Peyer's patch (tissue), 4 donors: ENCODE data around the gene LFNG. TPM values are rescaled to one million over a fixed set of nuclear protein-coding genes. Genes with fewer than 3 reads are reported as not detected.

Experiments
- DNase-seq, 3 donors: peaks; one replicate each; pipeline ENCODE4 v3.0.0-alpha.2; 2017 to 2019
- H3K27ac ChIP-seq, 4 donors: fragments of 200-600 bp; sonication (generic); one replicate each; pipeline ENCODE4 v1.5.1; 2016 to 2019
- H3K27me3 ChIP-seq, 2 donors: fragments of 200-600 bp; sonication (generic); one replicate each; pipeline ENCODE4 v1.5.1; 2019
- H3K36me3 ChIP-seq, 3 donors: fragments of 200-600 bp; sonication (generic); one replicate each; pipeline ENCODE4 v1.5.1; 2016 to 2019
- H3K4me1 ChIP-seq, 4 donors: fragments of 200-600 bp; sonication (generic); one replicate each; pipeline ENCODE4 v1.5.1; 2016 to 2019
- H3K4me3 ChIP-seq, 4 donors: fragments of 200-600 bp; sonication (generic); 1 replicate in 3 of 4; 2 replicates in 1 of 4; pipeline ENCODE4 v1.5.1; 2016 to 2019; ENCODE audit warnings: mild to moderate bottlenecking in 1 of 4
- H3K9me3 ChIP-seq, 4 donors: fragments of 200-600 bp; sonication (generic); one replicate each; pipeline ENCODE4 v1.5.1; 2016 to 2019; ENCODE audit warnings: mild to moderate bottlenecking in 1 of 4
- POLR2A ChIP-seq, 2 donors: fragments of 450-650 bp; IDR thresholded peaks; one replicate each; pipeline ENCODE4 v1.5.1; 2017; ENCODE audit warnings: antibody characterized with exemption in 2 of 2, mild to moderate bottlenecking in 2 of 2, moderate library complexity in 2 of 2
- total RNA-seq, 4 donors: library from RNA; depleted of rRNA; stranded (reverse); fragments of >200 nt; gene quantifications; one replicate each; pipeline ENCODE4 v1.1.0, GENCODE V29; 2016
- TF ChIP-seq, protein P1 (sequence below), 6 experiments: fragments of 450-650 bp in 4 of 6; fragments of 200-600 bp in 2 of 6; sonication (generic) in 1 of 6; IDR thresholded peaks; one replicate each; pipeline ENCODE4 v1.5.1; 2017 to 2019; ENCODE audit warnings: antibody characterized with exemption in 6 of 6, mild to moderate bottlenecking in 3 of 6, moderate library complexity in 1 of 6

Gene LFNG
- total RNA-seq, 4 donors from 2014 or later = 22.3 to 104 (median 41.7) TPM

- H3K27me3 ChIP-seq = no peaks in the 10 kb centered on the region
- peak in 1 of 3 donors; percentile 42 for DNase-seq
Observed at GRCh38 chr7:2476776-2477446, 42.7 kb upstream of the LFNG start.

DNA sequence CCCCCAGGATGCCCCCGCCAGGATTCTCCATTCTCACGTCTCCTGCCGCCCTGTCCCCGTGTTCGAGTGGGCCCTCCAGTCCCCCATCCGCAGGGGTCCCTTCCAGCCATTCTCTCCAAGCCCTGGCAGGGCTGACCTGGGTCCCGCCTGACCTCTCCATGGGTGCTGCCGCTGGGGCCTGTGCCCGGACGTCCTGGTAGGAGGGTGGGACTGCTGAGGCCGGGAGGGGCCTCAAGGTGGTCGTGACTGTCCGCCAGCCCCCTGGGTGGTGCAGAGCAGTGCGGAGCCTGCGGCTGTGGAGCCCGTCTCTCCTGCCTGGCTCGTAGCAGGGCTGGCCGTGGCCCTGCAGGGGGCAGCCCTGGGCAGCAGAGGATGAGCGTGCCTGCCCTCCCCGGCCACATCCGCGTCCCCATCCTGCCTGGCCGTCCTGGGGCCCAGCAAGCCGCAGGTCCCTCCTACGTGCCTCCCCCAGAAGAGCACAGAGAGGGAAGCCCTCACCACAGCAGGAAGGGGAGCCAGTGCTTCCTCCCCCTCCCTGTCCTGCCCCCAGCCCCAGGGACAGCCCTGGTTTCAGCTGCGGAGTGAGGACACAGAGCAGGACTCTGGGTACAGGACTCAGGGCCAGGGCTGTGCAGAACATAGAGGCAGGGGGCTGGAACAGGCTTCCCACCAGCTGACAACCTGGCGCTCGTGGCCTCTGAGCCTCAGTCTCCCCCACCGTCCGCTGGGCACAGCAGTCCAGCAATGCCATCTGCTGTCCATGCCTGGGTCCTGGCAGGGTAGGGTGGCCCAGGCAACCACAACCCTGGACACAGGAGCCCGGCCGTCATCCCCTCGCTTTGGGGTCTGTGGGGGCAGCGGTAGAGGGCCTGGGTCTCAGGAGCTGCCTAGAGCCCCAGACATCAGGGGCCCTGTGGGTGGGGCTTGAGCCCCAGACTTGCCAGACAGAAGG, 41.9 kb upstream of the LFNG start:
- no peaks in the 10 kb centered on the region for H3K27me3 ChIP-seq
- H3K27ac ChIP-seq = no peak overlapping the region

More at GRCh38 chr7:2476776-2477446, 42.7 kb upstream of the LFNG start:
- Histone ChIP-seq H3K27ac (no peak overlapping the region), H3K4me3 (no peak overlapping the region), H3K36me3 (no peaks in the 10 kb centered on the region), H3K4me1 (peaks cover 0 to 16% (median 14%) of the 10 kb centered on the region in 4 donors), H3K9me3 (no peaks in the 10 kb centered on the region)
- TF ChIP-seq, protein P1, sequence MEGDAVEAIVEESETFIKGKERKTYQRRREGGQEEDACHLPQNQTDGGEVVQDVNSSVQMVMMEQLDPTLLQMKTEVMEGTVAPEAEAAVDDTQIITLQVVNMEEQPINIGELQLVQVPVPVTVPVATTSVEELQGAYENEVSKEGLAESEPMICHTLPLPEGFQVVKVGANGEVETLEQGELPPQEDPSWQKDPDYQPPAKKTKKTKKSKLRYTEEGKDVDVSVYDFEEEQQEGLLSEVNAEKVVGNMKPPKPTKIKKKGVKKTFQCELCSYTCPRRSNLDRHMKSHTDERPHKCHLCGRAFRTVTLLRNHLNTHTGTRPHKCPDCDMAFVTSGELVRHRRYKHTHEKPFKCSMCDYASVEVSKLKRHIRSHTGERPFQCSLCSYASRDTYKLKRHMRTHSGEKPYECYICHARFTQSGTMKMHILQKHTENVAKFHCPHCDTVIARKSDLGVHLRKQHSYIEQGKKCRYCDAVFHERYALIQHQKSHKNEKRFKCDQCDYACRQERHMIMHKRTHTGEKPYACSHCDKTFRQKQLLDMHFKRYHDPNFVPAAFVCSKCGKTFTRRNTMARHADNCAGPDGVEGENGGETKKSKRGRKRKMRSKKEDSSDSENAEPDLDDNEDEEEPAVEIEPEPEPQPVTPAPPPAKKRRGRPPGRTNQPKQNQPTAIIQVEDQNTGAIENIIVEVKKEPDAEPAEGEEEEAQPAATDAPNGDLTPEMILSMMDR (IDR thresholded peaks at IDR 0.05) = no peak
- no peak for TF ChIP-seq POLR2A (IDR thresholded peaks at IDR 0.05)

GRCh38 chr7:2478399-2478785, 41.2 kb upstream of the LFNG start:
- TF ChIP-seq, protein P1 (IDR thresholded peaks at IDR 0.05) = no peak
- no peak for TF ChIP-seq POLR2A (IDR thresholded peaks at IDR 0.05)
- Histone ChIP-seq H3K36me3 (no peaks in the 10 kb centered on the region), H3K9me3 (no peaks in the 10 kb centered on the region), H3K4me3 (no peak overlapping the region), H3K4me1 (peaks cover 0 to 16% (median 14%) of the 10 kb centered on the region in 4 donors), H3K27ac (no peak overlapping the region), H3K27me3 (no peaks in the 10 kb centered on the region)
- DNase-seq = peak in 2 of 3 donors; percentile 79 to 81

More for the DNA sequence above, 41.9 kb upstream of the LFNG start:
- peak overlapping the region in 1 of 4 donors; percentile 9 for H3K4me3 ChIP-seq
- H3K9me3 ChIP-seq = no peaks in the 10 kb centered on the region
- no peak for TF ChIP-seq POLR2A (IDR thresholded peaks at IDR 0.05)
- TF ChIP-seq, protein P1 (IDR thresholded peaks at IDR 0.05) = peak; percentile 68 to 89 (median 82)
- DNase-seq = peak; percentile 68 to 87 (median 82)
- H3K36me3 ChIP-seq = no peaks in the 10 kb centered on the region
- peaks cover 0 to 16% (median 14%) of the 10 kb centered on the region in 4 donors for H3K4me1 ChIP-seq

GRCh38 chr7:2478800-2479199, 40.8 kb upstream of the LFNG start:
- no peaks in the 10 kb centered on the region for H3K36me3 ChIP-seq
- H3K4me3 ChIP-seq = no peak overlapping the region
- DNase-seq = no peak
- TF ChIP-seq, protein P1 (IDR thresholded peaks at IDR 0.05) = no peak
- no peak for TF ChIP-seq POLR2A (IDR thresholded peaks at IDR 0.05)
- no peaks in the 10 kb centered on the region for H3K27me3 ChIP-seq
- H3K27ac ChIP-seq = no peak overlapping the region
- H3K9me3 ChIP-seq = no peaks in the 10 kb centered on the region
- peaks cover 0 to 16% (median 14%) of the 10 kb centered on the region in 4 donors for H3K4me1 ChIP-seq

DNA sequence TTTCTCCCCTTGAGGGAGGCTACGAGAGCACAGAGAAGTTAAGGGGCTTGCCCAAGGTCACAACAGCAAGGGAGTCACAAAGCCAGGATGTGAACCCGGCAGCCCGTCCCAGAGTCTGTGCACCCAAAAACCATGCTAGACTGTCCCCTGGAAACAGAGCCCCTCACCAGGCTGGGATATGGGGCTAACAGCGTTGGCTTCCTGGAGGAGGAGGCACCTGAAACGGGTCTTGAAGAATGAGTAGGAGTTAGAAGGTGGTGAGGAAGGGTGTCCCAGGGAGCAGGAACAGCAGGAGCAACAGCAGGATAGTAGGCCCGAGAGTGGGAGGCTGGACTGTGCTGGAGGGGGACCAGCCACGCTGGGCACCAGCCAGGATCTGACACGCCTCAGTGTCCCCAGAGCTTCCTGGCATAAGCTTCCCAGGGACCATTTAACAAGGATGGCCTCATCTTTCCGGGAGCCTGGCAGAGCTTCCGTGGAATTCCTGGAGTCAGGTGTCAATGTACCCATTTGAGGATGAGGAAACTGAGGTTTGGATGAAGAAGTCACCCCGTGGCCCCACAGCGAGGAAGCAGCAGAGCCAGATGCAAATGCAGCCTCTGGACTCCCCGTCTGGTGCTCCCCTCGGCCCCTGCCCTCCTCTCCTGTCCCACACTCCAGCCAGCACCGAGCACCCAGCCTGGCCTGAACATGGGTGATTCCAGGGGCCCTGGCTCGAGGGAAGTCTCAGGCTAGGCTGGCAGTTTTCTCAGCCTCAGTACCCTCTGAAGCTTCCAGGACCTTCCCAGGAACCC, 40.1 kb upstream of the LFNG start:
- Histone ChIP-seq H3K27ac (no peak overlapping the region), H3K36me3 (no peaks in the 10 kb centered on the region), H3K27me3 (no peaks in the 10 kb centered on the region), H3K4me3 (no peak overlapping the region), H3K4me1 (peaks cover 0 to 16% (median 14%) of the 10 kb centered on the region in 4 donors), H3K9me3 (no peaks in the 10 kb centered on the region)
- TF ChIP-seq, protein P1 (IDR thresholded peaks at IDR 0.05) = no peak
- no peak for TF ChIP-seq POLR2A (IDR thresholded peaks at IDR 0.05)
- DNase-seq = peak in 1 of 3 donors; percentile 38
